Measurements from ENCODE around the gene TRMT1.
A peak's percentile ranks its signal among the peaks of the same experiment; 100 is the strongest.
"Not testable (repeated sequence)": the region's sequence is repeated elsewhere in the genome, so short reads cannot be mapped to it uniquely, and the experiment has no call there.

The TRMT1 gene

DNA sequence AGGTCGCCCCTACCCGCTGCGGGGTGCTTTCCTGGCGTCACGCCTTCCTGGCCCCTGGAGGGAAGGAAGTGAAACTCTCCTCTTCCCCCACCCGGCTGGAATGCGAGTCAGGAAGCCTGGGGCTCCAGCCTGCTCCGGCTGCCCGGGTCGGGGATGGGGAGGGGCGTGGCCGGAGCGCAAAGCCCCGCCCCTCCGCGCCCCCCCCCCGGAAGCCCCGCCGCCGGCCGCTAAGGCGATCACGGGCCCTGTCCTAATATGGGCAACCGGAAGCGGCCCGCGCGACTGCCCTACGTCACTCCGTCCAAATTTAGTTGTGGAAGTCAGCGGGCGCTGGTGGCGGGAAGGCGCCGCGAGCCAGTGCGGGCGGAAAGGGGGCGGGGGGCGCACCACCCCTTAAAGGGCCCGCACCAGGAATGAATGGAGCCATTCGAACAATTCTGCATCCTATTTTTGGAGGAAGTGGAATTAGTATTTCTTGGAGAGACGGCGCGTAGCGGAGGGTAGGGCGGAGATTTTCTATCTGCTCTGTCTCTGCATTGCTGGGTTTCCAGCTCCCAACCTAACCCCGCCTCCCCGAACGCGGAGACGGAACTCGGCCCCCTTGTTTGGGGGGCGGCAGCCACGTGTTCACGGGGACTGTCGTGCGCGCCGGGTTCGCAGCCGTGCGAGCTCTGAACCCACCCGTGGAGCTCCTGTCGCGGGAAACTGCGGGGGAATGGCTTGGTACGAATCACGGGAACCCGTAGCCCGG, 35.2 kb upstream of the TRMT1 start:
- peak overlapping the region; percentile 97 for H3K4me3 ChIP-seq (ENCODE audit: low read length)
- DNase-seq (ENCODE audit: low read depth, low spot score), result peak; percentile 95

GRCh38 chr19:13150931-13151604, 34.5 kb upstream of the TRMT1 start:
- peak overlapping the region; percentile 97 for H3K4me3 ChIP-seq (ENCODE audit: low read length)
- no peak for DNase-seq (ENCODE audit: low read depth, low spot score)

GRCh38 chr19:13150187-13150930, 33.8 kb upstream of the TRMT1 start, which contains the start of the genes IER2 and STX10:
IER2 (plus strand) TSS chr19:13150411; CDS start chr19:13153187, 2,776 bp downstream.
STX10 (minus strand) TSS chr19:13150375; CDS start chr19:13150173, 202 bp downstream.
- peak; percentile 84 for DNase-seq (ENCODE audit: low read depth, low spot score)
- H3K4me3 ChIP-seq (ENCODE audit: low read length), result peak within 1 kb of the TSS; percentile 97

GRCh38 chr19:13149628-13150186, 33.2 kb upstream of the TRMT1 start:
- no peak for DNase-seq (ENCODE audit: low read depth, low spot score)
- peak overlapping the region; percentile 97 for H3K4me3 ChIP-seq (ENCODE audit: low read length)

DNA sequence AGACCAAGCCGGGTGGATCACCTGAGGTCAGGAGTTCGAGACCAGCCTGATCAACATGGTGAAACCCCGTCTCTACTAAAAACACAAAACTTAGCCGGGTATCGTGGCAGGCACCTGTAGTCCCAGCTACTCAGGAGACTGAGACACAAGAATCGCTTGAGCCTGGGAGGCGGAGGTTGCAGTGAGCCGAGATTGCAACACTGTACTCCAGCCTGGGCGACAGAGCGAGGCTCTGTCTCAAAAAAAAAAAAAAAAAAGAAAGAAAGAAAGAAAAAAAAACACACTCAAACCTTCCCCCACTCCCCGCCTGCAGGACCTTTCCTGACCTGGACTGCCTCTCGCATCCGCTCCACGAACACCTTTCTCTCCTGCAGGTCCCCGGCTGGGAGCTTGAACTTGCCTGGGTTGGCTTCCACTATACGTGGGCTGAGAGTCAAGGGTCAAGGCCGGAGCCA, 32.7 kb upstream of the TRMT1 start:
- not testable (repeated sequence) for DNase-seq (ENCODE audit: low read depth, low spot score)
- H3K4me3 ChIP-seq (ENCODE audit: low read length), result peak overlapping the region; percentile 97

- DNase-seq (ENCODE audit: low read depth, low spot score), result no peak
- no peak overlapping the region for H3K4me3 ChIP-seq (ENCODE audit: low read length)
These were observed 30.4 kb upstream of the TRMT1 start for GRCh38 chr19:13146763-13147563.

DNA sequence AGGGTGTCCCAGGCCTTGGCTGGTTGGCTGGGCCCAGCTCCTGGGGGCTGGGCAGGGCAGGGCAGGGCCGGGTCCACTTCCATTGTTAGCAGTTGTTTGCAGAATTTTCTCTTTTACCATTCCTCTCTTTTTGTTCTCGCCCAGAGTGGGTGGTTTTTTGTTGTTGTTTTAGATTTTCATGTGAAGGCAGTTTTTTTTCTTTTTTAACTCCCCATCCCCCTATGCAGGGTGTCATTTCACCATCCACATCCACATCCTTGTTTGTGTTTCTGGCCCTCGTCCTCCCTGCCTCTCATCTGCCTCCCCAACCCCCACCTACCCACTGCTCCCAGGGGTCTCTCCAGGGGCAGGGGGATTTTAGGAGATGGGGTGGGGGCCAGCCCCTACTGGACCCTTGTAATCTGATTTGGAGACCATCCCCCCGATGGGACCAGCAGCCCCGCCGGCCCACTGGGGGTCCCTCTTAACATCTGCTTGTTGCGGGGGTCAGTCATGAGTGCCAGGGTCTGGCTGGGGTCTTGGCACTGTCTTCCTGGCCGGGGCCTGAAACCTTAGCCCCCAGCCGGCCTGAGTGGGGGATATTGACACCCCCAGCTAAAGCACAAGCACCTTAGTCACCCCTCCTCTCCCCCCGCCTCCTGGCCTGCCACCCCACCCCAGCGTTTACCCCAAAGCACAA, 23.2 kb upstream of the TRMT1 start:
- no peak overlapping the region for H3K4me3 ChIP-seq (ENCODE audit: low read length)

GRCh38 chr19:13138916-13139198, 22.3 kb upstream of the TRMT1 start:
- no peak overlapping the region for H3K4me3 ChIP-seq (ENCODE audit: low read length)
- DNase-seq (ENCODE audit: low read depth, low spot score), result no peak

More for the DNA sequence above, 23.2 kb upstream of the TRMT1 start:
- DNase-seq (ENCODE audit: low read depth, low spot score), result no peak

DNA sequence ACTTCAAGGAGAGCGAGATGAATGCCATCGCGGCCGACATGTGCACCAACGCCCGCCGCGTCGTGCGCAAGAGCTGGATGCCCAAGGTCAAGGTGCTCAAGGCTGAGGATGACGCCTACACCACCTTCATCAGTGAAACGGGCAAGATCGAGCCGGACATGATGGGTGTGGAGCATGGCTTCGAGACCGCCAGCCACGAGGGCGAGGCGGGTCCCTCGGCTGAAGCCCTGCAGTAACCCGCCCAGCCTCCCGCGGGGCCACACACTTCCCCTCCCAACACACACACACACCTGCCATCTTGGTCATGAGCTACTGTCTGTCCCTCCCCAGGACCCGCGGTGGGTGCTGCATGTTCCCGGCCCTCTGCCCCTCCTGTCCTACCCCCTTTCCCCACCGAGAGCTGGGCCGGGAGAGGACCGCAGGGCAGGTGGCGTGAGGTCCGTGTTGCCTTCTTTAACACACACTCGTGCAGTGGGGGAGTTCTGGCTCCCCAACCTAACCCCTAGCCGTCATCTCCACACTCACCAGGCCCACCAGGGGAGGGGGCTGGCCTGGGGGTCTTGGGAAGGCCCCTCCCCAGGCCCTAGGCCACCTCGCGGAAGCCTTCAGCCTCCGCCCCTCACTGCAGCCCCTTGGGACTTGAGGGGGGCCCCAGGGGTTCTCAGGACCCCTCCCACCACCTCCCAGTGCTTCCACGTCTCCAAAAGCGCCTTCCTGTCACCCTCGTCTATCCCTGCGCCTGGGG, 21.8 kb upstream of the TRMT1 start:
- H3K4me3 ChIP-seq (ENCODE audit: low read length), result no peak overlapping the region
- no peak for DNase-seq (ENCODE audit: low read depth, low spot score)

DNA sequence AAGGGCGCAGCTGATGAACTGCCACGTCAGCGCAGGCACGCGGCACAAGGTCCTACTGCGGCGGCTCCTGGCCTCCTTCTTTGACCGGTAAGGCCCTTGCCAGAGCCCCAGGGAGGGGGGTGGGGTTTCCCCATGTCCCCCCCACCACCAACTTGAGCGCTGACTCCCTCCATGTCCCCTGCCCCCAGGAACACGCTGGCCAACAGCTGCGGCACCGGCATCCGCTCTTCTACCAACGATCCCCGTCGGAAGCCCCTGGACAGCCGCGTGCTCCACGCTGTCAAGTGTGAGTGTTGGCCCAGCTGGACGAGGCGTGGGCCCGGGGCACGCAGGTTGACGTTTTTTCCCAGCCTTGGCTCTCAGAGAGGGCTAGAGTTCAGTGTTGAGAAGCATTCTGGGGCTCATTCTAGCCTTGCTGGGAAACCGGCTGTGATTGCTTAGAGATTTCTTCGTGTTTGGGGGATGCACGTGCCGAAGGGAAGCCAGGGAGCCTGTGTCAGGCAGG, 20.8 kb upstream of the TRMT1 start:
- DNase-seq (ENCODE audit: low read depth, low spot score), result no peak
- H3K4me3 ChIP-seq (ENCODE audit: low read length), result no peak overlapping the region

DNA sequence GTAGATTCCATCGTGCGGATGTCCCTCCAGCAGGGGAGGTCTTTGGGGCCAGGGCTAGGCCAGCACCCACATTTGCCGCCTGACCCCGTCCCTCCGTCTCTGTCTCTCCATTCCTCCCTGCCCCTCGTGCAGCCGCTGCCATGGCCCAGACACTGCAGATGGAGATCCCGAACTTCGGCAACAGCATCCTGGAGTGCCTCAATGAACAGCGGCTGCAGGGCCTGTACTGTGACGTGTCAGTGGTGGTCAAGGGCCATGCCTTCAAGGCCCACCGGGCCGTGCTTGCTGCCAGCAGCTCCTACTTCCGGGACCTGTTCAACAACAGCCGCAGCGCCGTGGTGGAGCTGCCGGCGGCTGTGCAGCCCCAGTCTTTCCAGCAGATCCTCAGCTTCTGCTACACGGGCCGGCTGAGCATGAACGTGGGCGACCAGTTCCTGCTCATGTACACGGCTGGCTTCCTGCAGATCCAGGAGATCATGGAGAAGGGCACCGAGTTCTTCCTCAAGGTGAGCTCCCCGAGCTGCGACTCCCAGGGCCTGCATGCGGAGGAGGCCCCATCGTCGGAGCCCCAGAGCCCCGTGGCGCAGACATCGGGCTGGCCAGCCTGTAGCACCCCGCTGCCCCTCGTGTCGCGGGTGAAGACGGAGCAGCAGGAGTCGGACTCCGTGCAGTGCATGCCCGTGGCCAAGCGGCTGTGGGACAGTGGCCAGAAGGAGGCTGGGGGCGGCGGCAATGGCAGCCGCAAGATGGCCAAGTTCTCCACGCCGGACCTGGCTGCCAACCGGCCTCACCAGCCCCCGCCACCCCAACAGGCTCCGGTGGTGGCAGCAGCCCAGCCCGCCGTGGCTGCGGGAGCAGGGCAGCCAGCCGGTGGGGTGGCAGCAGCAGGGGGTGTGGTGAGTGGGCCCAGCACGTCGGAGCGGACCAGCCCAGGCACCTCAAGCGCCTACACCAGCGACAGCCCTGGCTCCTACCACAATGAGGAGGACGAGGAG, 18.8 kb upstream of the TRMT1 start:
- H3K4me3 ChIP-seq (ENCODE audit: low read length), result no peak overlapping the region
- no peak for DNase-seq (ENCODE audit: low read depth, low spot score)

- H3K4me3 ChIP-seq (ENCODE audit: low read length), result no peak overlapping the region
- DNase-seq (ENCODE audit: low read depth, low spot score), result no peak
These were observed 18.1 kb upstream of the TRMT1 start for GRCh38 chr19:13134626-13135025.

- no peak for DNase-seq (ENCODE audit: low read depth, low spot score)
- H3K4me3 ChIP-seq (ENCODE audit: low read length), result no peak overlapping the region
These were observed 16.8 kb upstream of the TRMT1 start for GRCh38 chr19:13133241-13133870.

- no peak for DNase-seq (ENCODE audit: low read depth, low spot score)
- no peak overlapping the region for H3K4me3 ChIP-seq (ENCODE audit: low read length)
These were observed 16.1 kb upstream of the TRMT1 start for GRCh38 chr19:13132471-13133180.

- H3K4me3 ChIP-seq (ENCODE audit: low read length), result no peak overlapping the region
- DNase-seq (ENCODE audit: low read depth, low spot score), result no peak
These were observed 14.4 kb upstream of the TRMT1 start for GRCh38 chr19:13130886-13131490.
